CD4-positive, alpha-beta memory T cell (primary cell): ENCODE measurements around the gene PTOV1. TPM values are rescaled to one million over a fixed set of nuclear protein-coding genes. Genes with fewer than 3 reads are reported as not detected.

Source experiments
- CTCF ChIA-PET: fragments of 350-600 bp; sonication (Branson Sonifier 250); formaldehyde crosslinking; loops from one replicate; lab custom pipeline; 2021; ENCODE audit warnings: inconsistent platforms; ENCODE audit not compliant: partially characterized antibody; lab: Charles Lee
- POLR2A ChIA-PET: fragments of 350-600 bp; sonication (Branson Sonifier 250); formaldehyde crosslinking; loops from one replicate; lab custom pipeline; 2021; ENCODE audit not compliant: partially characterized antibody; lab: Charles Lee
- DNase-seq, 5 donors: peaks; one replicate each; pipeline versions ENCODE4 v3.0.0 to v3.0.0-alpha.2; 2020 to 2022; ENCODE audit warnings: mixed read lengths in 1 of 5
- H3K27ac ChIP-seq: one replicate; pipeline ENCODE4 v1.7.0; 2013; ENCODE audit warnings: low read depth, low read length
- H3K27me3 ChIP-seq: 2 replicates; pipeline ENCODE4 v1.7.0; 2013; ENCODE audit warnings: mild to moderate bottlenecking, low read length, moderate library complexity; ENCODE audit not compliant: insufficient read depth
- H3K36me3 ChIP-seq: 2 replicates; pipeline ENCODE4 v1.7.0; 2013; ENCODE audit warnings: mild to moderate bottlenecking, low read length, moderate library complexity; ENCODE audit not compliant: insufficient read depth
- H3K4me1 ChIP-seq: 2 replicates; pipeline ENCODE4 v1.7.0; 2013; ENCODE audit warnings: mild to moderate bottlenecking, low read length, moderate library complexity; ENCODE audit not compliant: insufficient read depth
- H3K4me3 ChIP-seq, 2 donors: one replicate each; pipeline ENCODE4 v1.7.0; 2013; ENCODE audit warnings: low read length in 2 of 2, mild to moderate bottlenecking in 1 of 2
- H3K9me3 ChIP-seq, 2 donors: one replicate each; pipeline ENCODE4 v1.7.0; 2013; ENCODE audit warnings: low read length in 2 of 2, control low read depth in 1 of 2; ENCODE audit not compliant: control insufficient read depth in 1 of 2
- H3K27ac Mint-ChIP-seq, 7 donors: one replicate each; pipeline ENCODE4 v1.8.0; 2020 to 2021; ENCODE audit warnings: mixed read lengths in 7 of 7, mild to moderate bottlenecking in 6 of 7, inconsistent platforms in 3 of 7, moderate library complexity in 3 of 7
- H3K27me3 Mint-ChIP-seq, 2 donors: one replicate each; pipeline ENCODE4 v1.8.0; 2020 to 2021; ENCODE audit warnings: mixed read lengths in 2 of 2
- H3K36me3 Mint-ChIP-seq, 2 donors: one replicate each; pipeline ENCODE4 v1.8.0; 2020 to 2021; ENCODE audit warnings: mixed read lengths in 2 of 2, inconsistent platforms in 1 of 2, mild to moderate bottlenecking in 1 of 2
- H3K4me1 Mint-ChIP-seq, 4 donors: one replicate each; pipeline ENCODE4 v1.8.0; 2020 to 2021; ENCODE audit warnings: mixed read lengths in 4 of 4, mild to moderate bottlenecking in 1 of 4
- H3K4me3 Mint-ChIP-seq, 8 donors: one replicate each; pipeline ENCODE4 v1.8.0; 2020 to 2021; ENCODE audit warnings: mixed read lengths in 8 of 8, mild to moderate bottlenecking in 7 of 8, moderate library complexity in 6 of 8, inconsistent platforms in 3 of 8
- H3K9me3 Mint-ChIP-seq, 8 donors: one replicate each; pipeline ENCODE4 v1.8.0; 2020 to 2021; ENCODE audit warnings: mixed read lengths in 8 of 8, mild to moderate bottlenecking in 5 of 8, inconsistent platforms in 3 of 8, moderate library complexity in 1 of 8
- intact Hi-C: fragments of 100-400 bp; cut with micrococcal nuclease; formaldehyde crosslinking; loops from one replicate; pipeline ENCODE4 v1.15.1; 2023
- polyA plus RNA-seq, 2 donors: library from polyadenylated mRNA; unstranded; fragments of 300-500 nt; fragmentation: Illumina TruSeq; gene quantifications; one replicate each; pipeline ENCODE4 v1.2.3, GENCODE V29; 2021
- total RNA-seq, 2 experiments: library from RNA; stranded (reverse); gene quantifications; one replicate each; pipeline ENCODE4 v1.2.3, GENCODE V29; 2021

PTOV1 gene
- total and polyA plus RNA-seq, 4 experiments from 2014 or later = 40.7 to 156 (median 104) TPM

GRCh38 chr19:49811328-49811727 lies 39.6 kb upstream of the PTOV1 start:
- ChIA-PET POLR2A (interaction anchor here (1.2 to 3.6 kb wide), 4 partner anchors 39 to 94 kb away, joined by 5 to 37 read pairs (median 22); partner anchors contain the start of genes AKT1S1, AP2A1, PTOV1 and TBC1D17), CTCF (interaction anchor here (1.8 kb wide), 1 partner anchor 94 kb away, joined by 7 read pairs; no protein-coding TSS in a partner anchor)
- Histone ChIP-seq H3K27me3 (no peaks in the 10 kb centered on the region), H3K4me3 (no peak overlapping the region), H3K9me3 (no peaks in the 10 kb centered on the region), H3K36me3 (no peaks in the 10 kb centered on the region), H3K4me1 (peaks cover 31% of the 10 kb centered on the region), H3K27ac (no peak overlapping the region)
- intact Hi-C loops = no loop called here
- H3K27me3 Mint-ChIP-seq = no peaks in the 10 kb centered on the region
- peak overlapping the region in 4 of 8 donors; percentile 32 to 90 (median 54) for H3K4me3 Mint-ChIP-seq
- peaks cover 16 to 50% (median 35%) of the 10 kb centered on the region in 4 donors for H3K4me1 Mint-ChIP-seq
- H3K9me3 Mint-ChIP-seq = no peaks in the 10 kb centered on the region
- no peak for DNase-seq
- peaks cover 2 to 10% of the 10 kb centered on the region in 2 donors for H3K36me3 Mint-ChIP-seq
- H3K27ac Mint-ChIP-seq = peak overlapping the region in 4 of 7 donors; percentile 24 to 75 (median 50)

- H3K4me3 ChIP-seq = peak overlapping the region; percentile 94 to 98
- Mint-ChIP-seq H3K27me3 (no peaks in the 10 kb centered on the region), H3K36me3 (peaks cover 0 to 13% of the 10 kb centered on the region in 2 donors), H3K4me3 (peak overlapping the region; percentile 90 to 99 (median 96)), H3K9me3 (peaks cover 0 to 4% (median 0%) of the 10 kb centered on the region in 8 donors), H3K27ac (peak overlapping the region; percentile 99 to 100 (median 100)), H3K4me1 (peaks cover 20 to 56% (median 40%) of the 10 kb centered on the region in 4 donors)
- peaks cover 40% of the 10 kb centered on the region for H3K4me1 ChIP-seq
- ChIA-PET CTCF (interaction anchor here (1.0 kb wide), 1 partner anchor 172 kb away, joined by 4 read pairs; the partner anchor contains the start of gene RRAS), POLR2A (interaction anchor here (0.7 to 3.6 kb wide), 10 partner anchors 16 to 940 kb away, joined by 3 to 53 read pairs (median 12); partner anchors contain the start of genes AKT1S1, AP2A1, NUP62 and PNKP)
- H3K36me3 ChIP-seq = no peaks in the 10 kb centered on the region
- intact Hi-C loops = no loop called here
- DNase-seq = no peak
- peak overlapping the region; percentile 98 for H3K27ac ChIP-seq
- H3K9me3 ChIP-seq = no peaks in the 10 kb centered on the region
- H3K27me3 ChIP-seq = no peaks in the 10 kb centered on the region
Observed at GRCh38 chr19:49812452-49812996, 38.4 kb upstream of the PTOV1 start.

GRCh38 chr19:49812997-49813861 lies 37.7 kb upstream of the PTOV1 start, which contains the start of gene FUZ:
Gene FUZ, minus strand, starts transcription at chr19:49813292. Its CDS starts 186 bp downstream, at chr19:49813106.
- peaks cover 40% of the 10 kb centered on the region for H3K4me1 ChIP-seq
- CTCF ChIA-PET = interaction anchor here (1.0 to 1.2 kb wide), 2 partner anchors 55 to 173 kb away, joined by 3 to 4 read pairs; partner anchors contain the start of genes PNKP and RRAS

GRCh38 chr19:49814010-49814409 lies 36.9 kb upstream of the PTOV1 start:
- Mint-ChIP-seq H3K4me1 (peaks cover 19 to 56% (median 39%) of the 10 kb centered on the region in 4 donors), H3K9me3 (peaks cover 0 to 5% (median 0%) of the 10 kb centered on the region in 8 donors), H3K27ac (peak overlapping the region; percentile 83 to 100 (median 100)), H3K36me3 (peaks cover 0 to 16% of the 10 kb centered on the region in 2 donors), H3K27me3 (no peaks in the 10 kb centered on the region), H3K4me3 (peak overlapping the region in 7 of 8 donors; percentile 25 to 97 (median 96))
- Histone ChIP-seq H3K27me3 (no peaks in the 10 kb centered on the region), H3K27ac (peak overlapping the region; percentile 98), H3K4me3 (no peak overlapping the region), H3K4me1 (peaks cover 43% of the 10 kb centered on the region), H3K36me3 (no peaks in the 10 kb centered on the region), H3K9me3 (no peaks in the 10 kb centered on the region)
- POLR2A ChIA-PET = interaction anchor here (0.5 to 3.6 kb wide), 14 partner anchors 9 to 942 kb away, joined by 3 to 53 read pairs (median 8); partner anchors contain the start of genes AKT1S1, AP2A1, GYS1 and IL4I1
- CTCF ChIA-PET = interaction anchor here (1.2 kb wide), 1 partner anchor 54 kb away, joined by 3 read pairs; the partner anchor contains the start of gene PNKP
- intact Hi-C loops = no loop called here
- DNase-seq = no peak

More at GRCh38 chr19:49812997-49813861, 37.7 kb upstream of the PTOV1 start, which contains the start of gene FUZ:
- peaks cover 0 to 5% (median 0%) of the 10 kb centered on the region in 8 donors for H3K9me3 Mint-ChIP-seq
- H3K4me3 Mint-ChIP-seq = peak within 1 kb of the TSS; percentile 90 to 99 (median 96)
- H3K4me1 Mint-ChIP-seq = peaks cover 20 to 55% (median 39%) of the 10 kb centered on the region in 4 donors
- Histone ChIP-seq H3K4me3 (peak within 1 kb of the TSS; percentile 94 to 98), H3K36me3 (no peaks in the 10 kb centered on the region), H3K27ac (peak within 1 kb of the TSS; percentile 98), H3K27me3 (no peaks in the 10 kb centered on the region), H3K9me3 (no peaks in the 10 kb centered on the region)
- H3K27me3 Mint-ChIP-seq = no peaks in the 10 kb centered on the region
- DNase-seq = peak; percentile 92 to 98 (median 94)
- intact Hi-C loops = loop anchor here (1.0 kb wide), 5 partner anchors 37 to 96 kb away; partner anchors contain the start of genes AKT1S1 and TBC1D17
- peak within 1 kb of the TSS; percentile 99 to 100 (median 100) for H3K27ac Mint-ChIP-seq
- peaks cover 0 to 15% of the 10 kb centered on the region in 2 donors for H3K36me3 Mint-ChIP-seq
- POLR2A ChIA-PET = interaction anchor here (0.8 to 3.6 kb wide), 20 partner anchors 8 to 941 kb away, joined by 3 to 53 read pairs (median 4); partner anchors contain the start of genes AKT1S1, ALDH16A1, AP2A1 and GYS1

GRCh38 chr19:49816590-49816989 lies 34.4 kb upstream of the PTOV1 start:
- Histone ChIP-seq H3K4me3 (no peak overlapping the region), H3K27me3 (no peaks in the 10 kb centered on the region), H3K27ac (peak overlapping the region; percentile 95), H3K36me3 (peaks cover 6% of the 10 kb centered on the region), H3K4me1 (peaks cover 43% of the 10 kb centered on the region), H3K9me3 (no peaks in the 10 kb centered on the region)
- Mint-ChIP-seq H3K4me3 (no peak overlapping the region), H3K27me3 (no peaks in the 10 kb centered on the region), H3K4me1 (peaks cover 23 to 65% (median 45%) of the 10 kb centered on the region in 4 donors), H3K9me3 (peaks cover 0 to 5% (median 0%) of the 10 kb centered on the region in 8 donors), H3K27ac (peak overlapping the region in 4 of 7 donors; percentile 31 to 100 (median 83)), H3K36me3 (peaks cover 0 to 24% of the 10 kb centered on the region in 2 donors)
- DNase-seq = no peak
- ChIA-PET POLR2A (interaction anchor here (1.3 to 4.3 kb wide), 4 partner anchors 34 to 99 kb away, joined by 4 to 46 read pairs (median 21); partner anchors contain the start of genes AKT1S1, PTOV1 and TBC1D17), CTCF (no interaction called here)
- intact Hi-C loops = loop anchor here (5.0 kb wide), 1 partner anchor 211 kb away; the partner anchor contains the start of genes VRK3 and ZNF473

- peaks cover 1 to 24% of the 10 kb centered on the region in 2 donors for H3K36me3 Mint-ChIP-seq
- peaks cover 33% of the 10 kb centered on the region for H3K4me1 ChIP-seq
- peaks cover 8% of the 10 kb centered on the region for H3K36me3 ChIP-seq
- intact Hi-C loops = loop anchor here (1.0 to 5.0 kb wide), 6 partner anchors 32 to 209 kb away; partner anchors contain the start of genes AKT1S1, ATF5, NUP62 and PNKP
- H3K27me3 Mint-ChIP-seq = no peaks in the 10 kb centered on the region
- H3K27ac ChIP-seq = peak within 1 kb of the TSS; percentile 95
- H3K9me3 Mint-ChIP-seq = peaks cover 0 to 5% (median 0%) of the 10 kb centered on the region in 8 donors
- no peaks in the 10 kb centered on the region for H3K9me3 ChIP-seq
- ChIA-PET CTCF (interaction anchor here (1.0 kb wide), 1 partner anchor 101 kb away, joined by 4 read pairs; no protein-coding TSS in a partner anchor), POLR2A (interaction anchor here (0.7 to 4.3 kb wide), 12 partner anchors 8 to 112 kb away, joined by 3 to 46 read pairs (median 7); partner anchors contain the start of genes AKT1S1, AP2A1, NUP62 and PTOV1)
- peak within 1 kb of the TSS; percentile 64 to 88 for H3K4me3 ChIP-seq
- peaks cover 17 to 54% (median 36%) of the 10 kb centered on the region in 4 donors for H3K4me1 Mint-ChIP-seq
- peak within 1 kb of the TSS; percentile 98 to 100 (median 100) for H3K27ac Mint-ChIP-seq
- peak; percentile 90 to 96 (median 95) for DNase-seq
- H3K4me3 Mint-ChIP-seq = peak within 1 kb of the TSS; percentile 89 to 99 (median 99)
- H3K27me3 ChIP-seq = no peaks in the 10 kb centered on the region
Observed at GRCh38 chr19:49817964-49818648, 32.9 kb upstream of the PTOV1 start, which contains the start of gene MED25. Gene MED25, plus strand, starts transcription at chr19:49818289. Its CDS starts 53 bp downstream, at chr19:49818342.
